HUES48 (cell line): ENCODE data around the gene NACA2.

ENCODE experiments used
- H3K27ac ChIP-seq: one replicate; pipeline ENCODE4 v1.7.0; 2013; ENCODE audit warnings: low read depth, low read length, inconsistent platforms
- H3K27me3 ChIP-seq: 2 replicates; pipeline ENCODE4 v1.6.1; 2013; ENCODE audit warnings: mild to moderate bottlenecking, low read length; ENCODE audit not compliant: control insufficient read depth, insufficient read depth
- H3K36me3 ChIP-seq: 2 replicates; pipeline ENCODE4 v1.6.1; 2013; ENCODE audit warnings: low read length; ENCODE audit not compliant: control insufficient read depth, insufficient read depth
- H3K4me1 ChIP-seq: 2 replicates; pipeline ENCODE4 v1.6.1; 2013; ENCODE audit warnings: mild to moderate bottlenecking, low read length; ENCODE audit not compliant: control insufficient read depth, insufficient read depth
- H3K4me3 ChIP-seq: 2 replicates; pipeline ENCODE4 v1.5.1; 2013; ENCODE audit warnings: mild to moderate bottlenecking, low read depth, low read length
- H3K9ac ChIP-seq: 2 replicates; pipeline ENCODE4 v1.6.1; 2013; ENCODE audit warnings: mild to moderate bottlenecking, low read depth, low read length, moderate library complexity
- H3K9me3 ChIP-seq: 2 replicates; pipeline ENCODE4 v1.6.1; 2013; ENCODE audit warnings: low read length; ENCODE audit not compliant: control insufficient read depth, insufficient read depth

NACA2 gene

DNA sequence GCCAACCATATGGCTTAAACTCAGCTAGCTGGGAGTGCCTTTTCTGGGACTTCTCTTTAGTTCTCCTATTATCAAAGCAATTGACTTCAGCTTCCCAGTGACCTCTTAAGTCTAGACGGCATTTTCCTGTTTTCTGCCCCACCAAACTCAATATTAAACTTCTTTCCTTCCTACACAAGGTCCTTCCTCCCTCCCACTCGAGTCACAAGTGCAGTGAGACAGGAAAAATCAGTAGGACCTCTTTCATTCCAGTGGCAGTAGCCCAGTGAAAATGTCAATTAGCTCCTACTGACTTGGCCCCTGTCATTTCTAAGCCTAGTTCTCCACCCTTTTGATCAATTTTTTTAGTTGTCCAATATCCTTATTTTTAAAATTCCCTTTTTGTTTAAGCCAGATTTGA is 9.6 kb upstream of the NACA2 start:
- Histone ChIP-seq H3K9me3 (no peaks in the 10 kb centered on the region), H3K4me1 (no peaks in the 10 kb centered on the region), H3K4me3 (no peak overlapping the region), H3K9ac (no peak overlapping the region), H3K36me3 (no peaks in the 10 kb centered on the region), H3K27ac (no peak overlapping the region), H3K27me3 (no peaks in the 10 kb centered on the region)

DNA sequence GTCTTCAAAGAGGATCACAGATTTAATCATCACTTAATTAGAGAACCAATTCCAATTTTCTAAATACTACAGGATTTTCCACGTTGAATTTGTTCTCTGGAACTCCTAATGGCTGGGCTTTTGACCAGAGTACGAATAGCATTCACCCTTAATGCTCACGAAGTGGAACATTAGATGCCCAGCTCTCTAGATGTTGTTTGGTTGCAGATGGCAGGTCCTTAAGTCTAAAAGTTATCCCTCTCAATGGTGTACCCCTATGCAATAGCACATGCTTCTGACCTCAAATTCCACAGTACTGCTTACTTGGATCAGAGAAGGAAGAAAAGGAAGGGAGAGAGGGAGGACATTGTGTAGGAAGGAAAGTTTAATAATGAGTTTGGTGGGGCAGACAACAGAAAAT is 8.6 kb upstream of the NACA2 start:
- H3K4me3 ChIP-seq = no peak overlapping the region
- H3K36me3 ChIP-seq = no peaks in the 10 kb centered on the region
- no peaks in the 10 kb centered on the region for H3K4me1 ChIP-seq
- no peak overlapping the region for H3K9ac ChIP-seq
- H3K27me3 ChIP-seq = no peaks in the 10 kb centered on the region
- no peak overlapping the region for H3K27ac ChIP-seq
- H3K9me3 ChIP-seq = no peaks in the 10 kb centered on the region

DNA sequence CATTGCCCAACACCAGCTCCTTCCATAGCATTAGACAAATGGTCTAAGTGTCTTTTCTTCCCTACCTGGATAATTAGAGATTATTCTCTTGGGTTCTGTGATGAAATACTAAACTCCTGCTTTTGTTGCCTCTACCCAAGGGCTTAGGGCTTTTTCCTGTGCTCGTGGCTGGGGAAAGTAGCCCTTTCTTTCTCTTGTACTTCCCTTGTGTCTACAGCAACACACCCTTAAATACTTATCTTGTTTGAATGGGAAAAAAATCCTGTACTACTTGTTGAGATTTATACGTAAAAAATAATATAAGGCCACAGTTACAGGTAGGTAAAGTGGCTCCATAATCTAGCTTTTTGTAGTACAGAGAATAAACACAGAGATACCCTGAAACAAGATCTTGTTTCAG is 7.0 kb upstream of the NACA2 start:
- Histone ChIP-seq H3K4me1 (no peaks in the 10 kb centered on the region), H3K27ac (no peak overlapping the region), H3K27me3 (no peaks in the 10 kb centered on the region), H3K4me3 (no peak overlapping the region), H3K9me3 (no peaks in the 10 kb centered on the region), H3K9ac (no peak overlapping the region), H3K36me3 (no peaks in the 10 kb centered on the region)

DNA sequence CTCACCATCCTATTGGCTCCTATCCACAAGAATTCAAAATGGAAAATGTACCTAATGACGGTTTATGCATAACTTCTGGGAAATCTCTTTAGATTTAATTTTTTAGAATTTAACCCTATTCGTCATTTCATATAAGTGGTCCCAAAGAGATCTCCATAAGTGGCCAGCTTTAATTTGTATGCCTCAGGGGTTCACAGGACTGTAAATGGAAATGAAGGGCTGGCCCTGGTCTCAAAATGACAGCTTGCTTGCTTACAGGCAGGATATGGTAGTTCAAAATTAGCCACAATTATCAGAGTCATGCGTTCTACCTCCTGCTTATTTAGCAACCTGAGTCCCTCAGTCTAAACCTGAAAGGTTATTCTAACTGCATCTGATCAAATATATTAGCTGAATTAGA is 6.6 kb upstream of the NACA2 start:
- Histone ChIP-seq H3K4me3 (no peak overlapping the region), H3K27me3 (no peaks in the 10 kb centered on the region), H3K9me3 (no peaks in the 10 kb centered on the region), H3K9ac (no peak overlapping the region), H3K36me3 (no peaks in the 10 kb centered on the region), H3K27ac (no peak overlapping the region), H3K4me1 (no peaks in the 10 kb centered on the region)

DNA sequence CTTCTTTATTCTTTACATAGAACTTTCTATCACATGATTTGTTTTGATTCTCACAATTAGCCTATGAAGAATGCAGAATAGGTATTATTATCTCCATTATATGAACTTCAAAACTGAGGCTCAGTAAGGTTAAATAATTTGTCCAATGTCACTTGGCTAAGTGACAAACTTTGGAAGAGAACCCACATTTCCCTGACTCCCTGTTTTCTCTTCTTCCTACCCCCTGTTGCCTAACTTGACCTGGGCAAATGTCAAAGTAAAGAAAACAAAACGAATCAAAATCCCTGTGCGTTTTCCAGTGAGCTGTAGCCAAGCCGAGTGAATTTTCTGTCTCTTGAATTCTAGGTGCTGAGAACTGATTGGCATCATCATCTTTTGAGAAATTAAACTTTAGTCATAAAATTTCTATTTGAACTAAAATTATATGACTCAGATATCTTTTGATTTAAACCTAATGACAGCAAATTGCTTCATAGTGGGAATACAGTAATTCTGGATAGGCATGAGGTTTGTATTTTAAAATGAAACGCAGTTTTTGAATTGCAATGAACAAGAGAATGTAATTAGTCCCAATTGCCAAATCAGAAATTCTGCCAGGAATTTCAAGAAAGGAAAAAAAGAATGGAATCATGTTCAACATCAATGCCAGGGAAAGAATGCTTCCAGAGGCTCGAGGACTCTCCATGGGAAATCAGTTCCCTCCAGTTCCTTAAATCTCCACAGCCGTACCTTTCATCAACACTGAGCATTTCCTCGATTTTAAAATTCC is 4.6 kb upstream of the NACA2 start:
- Histone ChIP-seq H3K9ac (no peak overlapping the region), H3K36me3 (no peaks in the 10 kb centered on the region), H3K27me3 (no peaks in the 10 kb centered on the region), H3K9me3 (no peaks in the 10 kb centered on the region), H3K4me3 (no peak overlapping the region), H3K4me1 (no peaks in the 10 kb centered on the region), H3K27ac (no peak overlapping the region)

DNA sequence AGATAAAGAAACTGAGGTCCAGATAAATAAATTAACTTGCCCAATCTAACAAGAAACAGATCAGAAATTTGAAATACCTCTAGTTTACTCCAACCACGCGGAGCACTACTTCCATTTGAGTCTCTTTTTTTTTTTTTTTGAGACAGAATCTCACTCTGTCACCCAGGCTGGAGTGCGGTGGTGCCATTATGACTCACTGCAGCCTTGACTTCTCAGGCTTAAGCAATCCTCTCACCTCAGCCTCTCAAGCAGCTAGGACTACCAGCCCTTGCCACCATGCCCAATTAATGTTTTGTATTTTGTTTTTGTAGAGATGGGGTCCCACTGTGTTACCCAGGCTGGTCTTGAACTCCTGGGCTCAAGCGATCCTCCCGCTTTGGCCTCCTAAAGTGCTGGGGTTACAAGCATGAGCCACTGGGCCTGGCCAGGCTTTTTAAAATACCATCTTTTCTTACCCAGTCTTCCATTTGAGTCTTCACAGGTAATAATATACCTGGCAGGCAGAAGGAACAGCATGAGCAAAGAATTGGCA is 3.3 kb upstream of the NACA2 start:
- Histone ChIP-seq H3K9ac (no peak overlapping the region), H3K27me3 (no peaks in the 10 kb centered on the region), H3K4me3 (no peak overlapping the region), H3K27ac (no peak overlapping the region), H3K36me3 (no peaks in the 10 kb centered on the region), H3K4me1 (no peaks in the 10 kb centered on the region), H3K9me3 (no peaks in the 10 kb centered on the region)

DNA sequence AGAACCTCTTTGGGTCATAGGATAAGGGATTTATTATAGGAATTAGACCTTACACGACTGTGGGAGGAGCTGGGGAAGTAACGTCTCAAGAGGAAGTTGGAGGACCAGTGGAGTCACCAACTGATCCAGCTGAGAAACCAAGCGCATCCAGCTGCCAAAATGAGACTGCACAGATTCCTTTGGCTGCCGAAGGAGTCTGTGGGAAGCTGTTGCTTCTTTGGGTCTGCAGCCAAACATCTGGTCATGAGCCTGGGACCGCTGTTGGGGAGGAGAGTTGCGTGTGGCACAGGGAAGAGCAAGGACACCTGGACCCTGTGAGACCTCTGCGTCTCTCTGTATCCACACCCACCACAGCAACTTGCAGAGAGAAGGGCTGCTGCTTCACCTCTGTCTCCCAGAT is 2.4 kb upstream of the NACA2 start:
- no peak overlapping the region for H3K4me3 ChIP-seq
- no peaks in the 10 kb centered on the region for H3K27me3 ChIP-seq
- no peak overlapping the region for H3K9ac ChIP-seq
- H3K4me1 ChIP-seq = no peaks in the 10 kb centered on the region
- H3K9me3 ChIP-seq = no peaks in the 10 kb centered on the region
- no peaks in the 10 kb centered on the region for H3K36me3 ChIP-seq
- H3K27ac ChIP-seq = no peak overlapping the region

DNA sequence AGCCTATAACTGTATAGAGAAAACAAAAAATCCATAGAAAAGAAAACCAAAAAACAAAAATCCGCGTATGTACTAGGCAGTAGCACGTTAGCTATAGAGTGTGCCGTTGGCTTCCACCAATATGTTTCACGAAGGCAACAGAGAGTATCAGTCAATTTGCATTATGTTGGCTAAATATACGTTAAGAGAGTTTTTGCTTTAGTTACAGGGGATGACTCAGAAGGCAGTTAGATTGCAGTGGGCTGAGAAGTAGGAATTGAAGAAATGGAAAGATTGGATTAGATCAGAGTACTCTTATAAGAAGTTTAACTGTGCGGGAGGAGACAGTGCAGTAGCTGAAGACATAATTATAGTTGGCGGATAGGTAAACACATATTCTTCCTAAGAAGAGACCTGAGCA is 911 bp upstream of the NACA2 start:
- H3K9me3 ChIP-seq = no peaks in the 10 kb centered on the region
- H3K27ac ChIP-seq = no peak overlapping the region
- H3K4me1 ChIP-seq = no peaks in the 10 kb centered on the region
- no peak overlapping the region for H3K9ac ChIP-seq
- no peaks in the 10 kb centered on the region for H3K27me3 ChIP-seq
- no peak overlapping the region for H3K4me3 ChIP-seq
- no peaks in the 10 kb centered on the region for H3K36me3 ChIP-seq

DNA sequence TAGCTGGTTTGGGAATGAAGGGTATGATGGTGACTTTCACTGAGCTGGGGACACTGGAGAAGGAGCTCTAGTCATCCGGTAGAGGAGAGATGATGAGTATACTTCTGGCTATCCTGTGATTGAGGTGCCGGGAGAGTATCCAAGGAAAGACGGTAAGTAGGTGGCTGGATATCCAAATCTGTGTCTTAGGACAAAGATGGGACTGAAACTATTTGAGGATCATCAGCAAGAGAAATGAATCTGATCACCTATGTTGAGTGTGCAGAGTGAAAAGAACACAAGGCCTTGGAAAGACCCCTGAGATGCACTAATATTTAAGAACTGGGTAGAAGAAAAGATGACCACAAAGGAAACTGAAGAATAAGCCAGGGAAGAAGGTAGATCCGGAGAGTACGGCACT is 1.0 kb downstream of the NACA2 start:
- no peaks in the 10 kb centered on the region for H3K4me1 ChIP-seq
- no peak overlapping the region for H3K9ac ChIP-seq
- H3K36me3 ChIP-seq = no peaks in the 10 kb centered on the region
- no peak overlapping the region for H3K4me3 ChIP-seq
- no peak overlapping the region for H3K27ac ChIP-seq
- H3K27me3 ChIP-seq = no peaks in the 10 kb centered on the region
- no peaks in the 10 kb centered on the region for H3K9me3 ChIP-seq

DNA sequence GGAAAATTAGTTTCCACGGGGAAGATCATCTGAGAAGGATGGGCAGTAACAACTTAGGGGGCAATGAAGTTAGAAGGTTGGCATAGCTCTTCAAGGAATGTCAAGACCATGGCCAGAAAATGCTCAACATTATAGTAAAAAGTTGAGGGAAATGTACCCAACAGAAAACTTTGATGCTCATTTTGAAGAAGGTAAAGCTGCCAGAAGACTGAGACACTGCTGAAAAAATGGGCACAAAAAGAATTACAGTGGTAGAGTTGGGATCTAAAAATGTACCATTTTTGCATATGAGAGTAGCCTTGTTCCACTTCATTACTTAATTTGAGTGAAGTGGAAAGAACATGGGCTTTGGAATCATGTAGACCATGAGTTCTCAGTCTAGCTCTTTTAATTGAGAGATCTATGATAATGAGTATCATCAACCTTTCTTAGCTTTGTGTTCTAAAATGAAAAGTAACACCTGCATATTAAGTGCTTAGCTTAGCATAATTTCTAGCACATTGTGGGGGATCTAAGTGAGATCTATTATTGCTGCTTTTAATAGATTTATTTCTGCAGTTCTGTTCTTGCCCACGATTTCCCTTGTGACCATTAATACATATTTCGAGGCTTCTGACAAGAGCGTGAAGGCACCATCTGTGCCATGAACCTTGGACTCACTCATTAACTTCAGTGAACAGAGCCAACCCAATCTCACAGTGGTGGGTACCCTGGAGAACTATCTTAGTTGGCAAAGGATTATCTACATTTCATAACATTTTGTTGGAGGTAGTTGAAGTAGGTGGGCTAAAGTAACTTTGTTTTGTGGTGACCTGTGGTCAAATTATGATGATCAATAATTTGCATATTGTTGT is 3.0 kb downstream of the NACA2 start:
- Histone ChIP-seq H3K9ac (no peak overlapping the region), H3K27me3 (no peaks in the 10 kb centered on the region), H3K9me3 (no peaks in the 10 kb centered on the region), H3K36me3 (no peaks in the 10 kb centered on the region), H3K4me1 (no peaks in the 10 kb centered on the region), H3K27ac (no peak overlapping the region), H3K4me3 (no peak overlapping the region)

DNA sequence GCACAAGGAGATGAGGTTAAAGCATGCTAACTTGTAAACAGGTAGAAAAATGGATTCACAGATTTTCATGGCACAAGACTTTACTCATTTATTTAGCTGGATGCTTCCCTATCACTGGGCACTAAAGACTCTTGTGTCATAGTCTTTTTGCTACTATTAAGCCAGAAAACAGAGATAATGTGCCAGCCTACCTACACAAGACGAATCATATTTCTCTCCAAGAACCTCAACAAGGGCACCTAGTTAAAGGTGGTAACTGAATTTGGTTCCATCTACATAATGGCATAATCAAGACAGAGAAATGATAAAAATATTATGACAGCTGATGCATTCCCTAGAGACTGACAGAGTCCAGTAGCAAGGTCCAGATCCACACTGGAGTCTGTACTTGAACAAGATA is 3.8 kb downstream of the NACA2 start:
- Histone ChIP-seq H3K36me3 (no peaks in the 10 kb centered on the region), H3K4me1 (no peaks in the 10 kb centered on the region), H3K27me3 (no peaks in the 10 kb centered on the region), H3K9me3 (no peaks in the 10 kb centered on the region), H3K9ac (no peak overlapping the region), H3K4me3 (no peak overlapping the region), H3K27ac (no peak overlapping the region)
